ENCODE data around the gene C3orf62.

Gene C3orf62

GRCh38 chr3:49276475-49277382 is at the start of gene C3orf62:
Gene C3orf62, minus strand, starts transcription at chr3:49277232. Its CDS starts 360 bp downstream, at chr3:49276872.
- DNase-seq (ENCODE audit: low spot score), result peak; percentile 70

- DNase-seq (ENCODE audit: low spot score), result no peak
Observed at GRCh38 chr3:49324768-49325167, 47.7 kb upstream of the C3orf62 start.

- no peak for DNase-seq (ENCODE audit: low spot score)
Observed at GRCh38 chr3:49316696-49317457, 39.8 kb upstream of the C3orf62 start.

GRCh38 chr3:49313896-49314688 is 37.1 kb upstream of the C3orf62 start:
- DNase-seq (ENCODE audit: low spot score), result no peak

- DNase-seq (ENCODE audit: low spot score), result no peak
Observed at GRCh38 chr3:49311283-49311682, 34.3 kb upstream of the C3orf62 start.

GRCh38 chr3:49310677-49311076 is 33.6 kb upstream of the C3orf62 start:
- DNase-seq (ENCODE audit: low spot score), result no peak

- DNase-seq (ENCODE audit: low spot score), result no peak
Observed at GRCh38 chr3:49305608-49306007, 28.6 kb upstream of the C3orf62 start.

GRCh38 chr3:49302613-49303012 is 25.6 kb upstream of the C3orf62 start:
- DNase-seq (ENCODE audit: low spot score), result no peak

- DNase-seq (ENCODE audit: low spot score), result no peak
Observed at GRCh38 chr3:49300595-49300994, 23.6 kb upstream of the C3orf62 start.

GRCh38 chr3:49298511-49298910 is 21.5 kb upstream of the C3orf62 start:
- DNase-seq (ENCODE audit: low spot score), result no peak

GRCh38 chr3:49296781-49297411 is 19.9 kb upstream of the C3orf62 start:
- DNase-seq (ENCODE audit: low spot score), result no peak

- DNase-seq (ENCODE audit: low spot score), result peak; percentile 17
Observed at GRCh38 chr3:49295489-49296058, 18.5 kb upstream of the C3orf62 start.

- no peak for DNase-seq (ENCODE audit: low spot score)
Observed at GRCh38 chr3:49294343-49294742, 17.3 kb upstream of the C3orf62 start.

- no peak for DNase-seq (ENCODE audit: low spot score)
Observed at GRCh38 chr3:49283997-49284396, 7.0 kb upstream of the C3orf62 start.

GRCh38 chr3:49279376-49279775 is 2.3 kb upstream of the C3orf62 start:
- DNase-seq (ENCODE audit: low spot score), result no peak

GRCh38 chr3:49278548-49278947 is 1.5 kb upstream of the C3orf62 start:
- DNase-seq (ENCODE audit: low spot score), result no peak

GRCh38 chr3:49277383-49277775 is 347 bp upstream of the C3orf62 start:
- DNase-seq (ENCODE audit: low spot score), result no peak

- DNase-seq (ENCODE audit: low spot score), result no peak
Observed at GRCh38 chr3:49273825-49274532, 3.1 kb downstream of the C3orf62 start.

GRCh38 chr3:49271047-49271446 is 6.0 kb downstream of the C3orf62 start:
- DNase-seq (ENCODE audit: low spot score), result no peak

- DNase-seq (ENCODE audit: low spot score), result no peak
Observed at GRCh38 chr3:49270156-49270500, 6.9 kb downstream of the C3orf62 start.
